ENCODE data around the gene ITGB7. TPM values are rescaled to one million over a fixed set of nuclear protein-coding genes. Genes with fewer than 3 reads are reported as not detected.

ITGB7 gene
- total RNA-seq, 3 donors from 2014 or later (not counting 1 experiment from before 2014, with no cell fraction given) = 329 to 441 (median 439) TPM

GRCh38 chr12:53232646-53233461 is 25.8 kb upstream of the ITGB7 start:
- no peaks in the 10 kb centered on the region for H3K9me3 ChIP-seq (ENCODE audit: control insufficient read depth, insufficient read depth, low read length)
- Mint-ChIP-seq H3K9me3 (no peaks in the 10 kb centered on the region), H3K4me1 (peaks cover 27 to 45% of the 10 kb centered on the region in 2 donors), H3K36me3 (no peaks in the 10 kb centered on the region), H3K27ac (peak overlapping the region; percentile 39 to 87), H3K27me3 (ENCODE audit: low read depth in 2 of 2) (no peaks in the 10 kb centered on the region), H3K4me3 (peak overlapping the region; percentile 93)
- ATAC-seq (peak; percentile 61 to 69 (median 62)), DNase-seq (peak; percentile 30 to 65)
- intact Hi-C loops (cut with micrococcal nuclease) = loop anchor here (1.0 kb wide), 1 partner anchor 13 kb away; no protein-coding TSS in a partner anchor
- 33% methylated on average over 7 of the region's 11 CpGs for WGBS (ENCODE audit: insufficient coverage)
- no peaks in the 10 kb centered on the region for H3K27me3 ChIP-seq (ENCODE audit: control insufficient read depth, insufficient read depth, low read length)
- H3K4me1 ChIP-seq (ENCODE audit: control insufficient read depth, insufficient read depth, low read length) = peaks cover 62% of the 10 kb centered on the region
- peak overlapping the region; percentile 47 for H3K4me3 ChIP-seq (ENCODE audit: low read length)
- TF ChIP-seq CTCF (IDR thresholded peaks at IDR 0.05) = no peak
- H3K36me3 ChIP-seq (ENCODE audit: control insufficient read depth, insufficient read depth, low read length) = no peaks in the 10 kb centered on the region
- H3K27ac ChIP-seq (ENCODE audit: low read length) = peak overlapping the region; percentile 63

GRCh38 chr12:53231921-53232645 is 25.0 kb upstream of the ITGB7 start, which contains the start of gene RARG:
TSS of gene RARG (minus strand) at chr12:53232209. CDS start at chr12:53227545, 4,664 bp downstream.
- TF ChIP-seq CTCF (IDR thresholded peaks at IDR 0.05) = no peak
- Mint-ChIP-seq H3K4me3 (peak within 1 kb of the TSS; percentile 93), H3K27me3 (ENCODE audit: low read depth in 2 of 2) (no peaks in the 10 kb centered on the region), H3K27ac (peak within 1 kb of the TSS; percentile 39 to 87), H3K9me3 (no peaks in the 10 kb centered on the region), H3K36me3 (no peaks in the 10 kb centered on the region), H3K4me1 (peaks cover 27 to 48% of the 10 kb centered on the region in 2 donors)
- peak; percentile 51 to 78 for DNase-seq
- Histone ChIP-seq H3K27me3 (ENCODE audit: control insufficient read depth, insufficient read depth, low read length) (no peaks in the 10 kb centered on the region), H3K9me3 (ENCODE audit: control insufficient read depth, insufficient read depth, low read length) (no peaks in the 10 kb centered on the region), H3K36me3 (ENCODE audit: control insufficient read depth, insufficient read depth, low read length) (peaks cover 2% of the 10 kb centered on the region), H3K4me3 (ENCODE audit: low read length) (peak within 1 kb of the TSS; percentile 47), H3K4me1 (ENCODE audit: control insufficient read depth, insufficient read depth, low read length) (peaks cover 61% of the 10 kb centered on the region), H3K27ac (ENCODE audit: low read length) (peak within 1 kb of the TSS; percentile 63)
- intact Hi-C loops (cut with micrococcal nuclease) = loop anchor here (1.0 kb wide), 1 partner anchor 12 kb away; no protein-coding TSS in a partner anchor
- peak; percentile 76 to 81 (median 80) for ATAC-seq
- WGBS (ENCODE audit: insufficient coverage) = under 1% methylated on average over 32 of the region's 44 CpGs

- no peaks in the 10 kb centered on the region for H3K36me3 Mint-ChIP-seq
- no peaks in the 10 kb centered on the region for H3K9me3 Mint-ChIP-seq
- no peaks in the 10 kb centered on the region for H3K27me3 Mint-ChIP-seq (ENCODE audit: low read depth in 2 of 2)
- H3K36me3 ChIP-seq (ENCODE audit: control insufficient read depth, insufficient read depth, low read length) = peaks cover 2% of the 10 kb centered on the region
- no peak for TF ChIP-seq CTCF (IDR thresholded peaks at IDR 0.05)
- H3K9me3 ChIP-seq (ENCODE audit: control insufficient read depth, insufficient read depth, low read length) = no peaks in the 10 kb centered on the region
- peak overlapping the region; percentile 41 for H3K4me3 ChIP-seq (ENCODE audit: low read length)
- H3K4me1 Mint-ChIP-seq = peaks cover 24 to 47% of the 10 kb centered on the region in 2 donors
- ATAC-seq = no peak
- H3K27me3 ChIP-seq (ENCODE audit: control insufficient read depth, insufficient read depth, low read length) = no peaks in the 10 kb centered on the region
- H3K27ac Mint-ChIP-seq = no peak overlapping the region
- DNase-seq = no peak
- 2% methylated on average over 9 of the region's 9 CpGs for WGBS (ENCODE audit: insufficient coverage)
- H3K4me3 Mint-ChIP-seq = peak overlapping the region; percentile 74
- intact Hi-C loops (cut with micrococcal nuclease) = no loop called here
- H3K4me1 ChIP-seq (ENCODE audit: control insufficient read depth, insufficient read depth, low read length) = peaks cover 56% of the 10 kb centered on the region
- H3K27ac ChIP-seq (ENCODE audit: low read length) = peak overlapping the region; percentile 37
These were observed 24.5 kb upstream of the ITGB7 start for GRCh38 chr12:53231671-53231920.
